ENCODE data around the gene DLX5.

DLX5 gene

GRCh38 chr7:97006055-97006815 lies 18.4 kb downstream of the DLX5 start:
- no peak for DNase-seq (ENCODE audit: low read depth in 1 of 2, low spot score in 1 of 2)
- in situ Hi-C loops (cut with HindIII; ENCODE audit: low pct_unique_long_range_greater_than_20kb, low sequenced_read_pairs), result no loop called here
- no peak for TF ChIP-seq JUND (IDR thresholded peaks at IDR 0.05; ENCODE audit: low read depth)

- DNase-seq (ENCODE audit: low read depth in 1 of 2, low spot score in 1 of 2), result no peak
- no peak for TF ChIP-seq JUND (IDR thresholded peaks at IDR 0.05; ENCODE audit: low read depth)
- in situ Hi-C loops (cut with HindIII; ENCODE audit: low pct_unique_long_range_greater_than_20kb, low sequenced_read_pairs), result no loop called here
Measured at GRCh38 chr7:97005183-97006054, 19.2 kb downstream of the DLX5 start, which contains the start of gene DLX6. Gene DLX6, plus strand, starts transcription at chr7:97005553. Its CDS starts 425 bp downstream, at chr7:97005978.

DNA sequence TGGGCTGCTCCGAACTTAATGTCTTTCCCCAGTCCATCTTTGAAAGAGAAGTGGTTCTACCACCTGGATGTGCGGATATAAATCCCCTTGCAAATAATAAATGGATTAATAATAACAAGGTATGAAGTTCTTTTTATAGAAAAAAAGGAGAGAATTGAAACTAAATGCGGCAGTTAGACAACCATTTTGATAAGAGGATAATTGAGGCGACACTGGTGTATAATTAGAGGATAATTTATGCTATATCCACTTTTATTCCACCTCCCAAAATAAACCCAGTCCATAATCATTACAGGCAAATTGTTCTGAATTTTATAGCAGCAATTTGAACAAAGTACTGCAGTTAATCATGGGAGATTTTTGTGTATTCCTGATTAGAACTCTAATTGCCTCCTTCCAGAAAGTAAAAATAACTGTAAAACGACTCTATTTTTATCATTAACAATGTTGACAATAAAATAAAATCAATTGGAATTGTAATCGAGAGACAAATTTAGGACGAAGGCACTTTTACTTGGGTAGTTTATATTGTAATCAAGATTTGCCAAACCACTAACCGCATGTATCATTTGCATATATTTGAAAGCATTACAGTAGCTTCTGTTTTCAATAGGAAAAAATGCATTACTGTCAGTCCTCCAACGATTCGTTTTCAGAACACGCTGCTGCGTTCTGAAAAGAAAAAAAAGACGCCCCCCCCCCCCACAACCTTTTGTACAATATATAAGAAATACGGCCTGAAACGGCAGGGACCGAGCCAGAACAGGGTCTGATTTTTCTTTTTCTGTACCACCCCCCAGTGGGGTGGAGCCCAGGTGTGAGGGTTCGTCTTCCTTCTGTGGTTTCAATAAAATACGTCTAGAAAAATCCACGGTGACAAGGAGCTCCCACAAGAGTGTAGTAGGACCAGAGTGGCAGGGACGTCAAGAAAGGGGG lies 20.1 kb downstream of the DLX5 start:
- no peak for DNase-seq (ENCODE audit: low read depth in 1 of 2, low spot score in 1 of 2)
- TF ChIP-seq JUND (IDR thresholded peaks at IDR 0.05; ENCODE audit: low read depth), result no peak
- in situ Hi-C loops (cut with HindIII; ENCODE audit: low pct_unique_long_range_greater_than_20kb, low sequenced_read_pairs), result no loop called here

GRCh38 chr7:97003262-97004246 lies 21.1 kb downstream of the DLX5 start:
- in situ Hi-C loops (cut with HindIII; ENCODE audit: low pct_unique_long_range_greater_than_20kb, low sequenced_read_pairs), result no loop called here
- DNase-seq (ENCODE audit: low read depth in 1 of 2, low spot score in 1 of 2), result no peak
- TF ChIP-seq JUND (IDR thresholded peaks at IDR 0.05; ENCODE audit: low read depth), result no peak

DNA sequence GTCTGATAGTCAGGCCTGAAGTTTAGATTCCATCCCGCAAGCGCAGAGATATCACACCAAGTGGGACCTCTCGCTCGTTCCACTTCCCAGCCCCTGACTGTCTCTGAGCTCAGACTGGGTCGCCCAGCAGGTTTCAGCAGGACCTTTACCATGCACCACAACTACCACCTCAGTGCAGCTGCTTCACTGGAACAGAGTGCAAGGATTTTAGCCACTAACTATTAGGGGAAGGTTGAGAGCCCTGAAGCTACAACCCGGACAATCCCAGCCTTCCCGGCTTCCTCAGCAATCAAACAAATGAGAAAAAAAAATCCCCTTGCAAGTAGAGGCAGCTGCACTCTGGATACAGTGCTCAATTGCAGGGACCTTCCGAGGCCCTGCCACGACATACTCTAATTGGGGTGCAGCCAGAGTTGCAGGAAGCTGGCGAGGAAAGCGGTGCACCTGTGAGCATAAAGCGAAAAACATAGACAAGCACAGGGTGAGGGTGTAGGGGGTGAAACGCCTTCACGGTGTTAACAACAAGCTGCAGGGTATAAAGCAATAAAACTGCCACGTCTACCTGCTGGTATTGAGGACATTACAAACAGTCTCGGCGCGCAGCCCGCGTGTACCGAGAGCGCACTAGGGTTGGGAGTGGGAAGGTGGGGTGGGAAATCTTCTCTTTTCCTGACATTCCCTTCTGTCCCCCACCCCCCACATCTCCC lies 21.9 kb downstream of the DLX5 start:
- in situ Hi-C loops (cut with HindIII; ENCODE audit: low pct_unique_long_range_greater_than_20kb, low sequenced_read_pairs), result no loop called here
- no peak for DNase-seq (ENCODE audit: low read depth in 1 of 2, low spot score in 1 of 2)
- no peak for TF ChIP-seq JUND (IDR thresholded peaks at IDR 0.05; ENCODE audit: low read depth)

GRCh38 chr7:97001656-97002554 lies 22.7 kb downstream of the DLX5 start:
- DNase-seq (ENCODE audit: low read depth in 1 of 2, low spot score in 1 of 2), result no peak
- no peak for TF ChIP-seq JUND (IDR thresholded peaks at IDR 0.05; ENCODE audit: low read depth)
- in situ Hi-C loops (cut with HindIII; ENCODE audit: low pct_unique_long_range_greater_than_20kb, low sequenced_read_pairs), result no loop called here

DNA sequence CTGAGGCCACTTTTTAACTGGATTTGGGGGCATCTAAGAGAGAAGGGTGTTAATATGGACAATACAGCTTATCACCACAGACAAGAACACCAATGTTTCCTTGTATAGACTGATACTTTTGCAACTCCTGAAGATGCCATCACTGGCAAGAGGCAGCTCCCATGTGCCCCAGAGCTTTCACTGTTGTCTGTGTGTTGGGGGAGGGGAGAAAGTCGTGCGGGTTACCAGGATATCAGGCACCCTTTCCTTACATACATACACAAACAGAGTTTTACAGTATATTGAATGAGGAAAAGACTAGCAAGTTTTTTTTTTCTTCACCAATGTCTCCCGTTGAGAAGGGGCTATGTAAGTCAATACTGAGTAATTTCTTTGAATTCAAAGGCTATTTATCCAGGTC lies 23.4 kb downstream of the DLX5 start:
- no peak for DNase-seq (ENCODE audit: low read depth in 1 of 2, low spot score in 1 of 2)
- in situ Hi-C loops (cut with HindIII; ENCODE audit: low pct_unique_long_range_greater_than_20kb, low sequenced_read_pairs), result no loop called here
- TF ChIP-seq JUND (IDR thresholded peaks at IDR 0.05; ENCODE audit: low read depth), result no peak

DNA sequence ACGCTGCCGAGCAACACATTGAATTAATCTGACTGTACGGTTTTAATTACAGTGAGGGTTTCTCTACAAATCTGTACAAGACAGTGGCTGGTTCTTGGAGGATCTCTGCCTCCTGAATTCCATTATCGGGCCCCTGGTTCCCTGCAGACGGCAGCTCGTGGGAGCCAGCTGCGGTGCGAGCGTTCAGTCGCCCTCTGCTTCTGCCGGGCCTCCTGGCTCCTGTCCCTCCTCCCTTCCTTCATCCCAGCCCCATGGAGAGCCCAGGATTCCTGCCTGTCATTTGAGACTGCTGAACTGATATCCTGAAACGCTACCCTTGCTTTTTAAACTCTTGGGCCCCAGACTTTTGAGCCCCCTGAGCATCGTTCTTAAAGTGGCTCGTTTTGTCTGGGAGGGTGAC lies 25.9 kb downstream of the DLX5 start:
- DNase-seq (ENCODE audit: low read depth in 1 of 2, low spot score in 1 of 2), result no peak
- TF ChIP-seq JUND (IDR thresholded peaks at IDR 0.05; ENCODE audit: low read depth), result no peak
- in situ Hi-C loops (cut with HindIII; ENCODE audit: low pct_unique_long_range_greater_than_20kb, low sequenced_read_pairs), result no loop called here

- no peak for DNase-seq (ENCODE audit: low read depth in 1 of 2, low spot score in 1 of 2)
- in situ Hi-C loops (cut with HindIII; ENCODE audit: low pct_unique_long_range_greater_than_20kb, low sequenced_read_pairs), result no loop called here
- no peak for TF ChIP-seq JUND (IDR thresholded peaks at IDR 0.05; ENCODE audit: low read depth)
Measured at GRCh38 chr7:96998333-96998732, 26.3 kb downstream of the DLX5 start.

DNA sequence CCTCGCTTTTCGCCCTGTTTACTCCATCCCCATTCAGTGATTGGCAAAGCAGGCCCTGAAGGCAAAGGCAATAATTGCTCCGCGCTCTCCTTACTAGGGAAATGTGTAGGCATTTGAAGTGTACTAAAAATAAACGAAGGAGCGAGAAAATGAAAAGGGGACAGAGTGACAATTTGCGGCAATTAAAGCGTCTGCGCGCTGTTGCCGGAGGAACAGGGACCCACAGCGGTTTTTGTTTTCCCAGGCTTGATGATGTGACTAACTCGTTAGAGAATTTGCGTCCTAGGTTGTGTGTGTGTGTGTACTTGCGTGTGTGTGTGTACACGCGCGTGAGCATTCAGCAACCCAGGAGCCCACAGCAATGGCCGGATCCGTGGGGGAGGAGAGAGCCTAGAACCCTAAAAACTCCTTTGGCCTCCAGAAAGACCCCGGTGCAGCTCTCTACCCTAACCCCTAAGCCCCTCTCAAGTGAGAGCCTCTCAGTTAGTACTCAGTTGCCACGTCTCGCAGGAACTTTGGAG lies 27.1 kb downstream of the DLX5 start:
- DNase-seq (ENCODE audit: low read depth in 1 of 2, low spot score in 1 of 2), result no peak
- TF ChIP-seq JUND (IDR thresholded peaks at IDR 0.05; ENCODE audit: low read depth), result no peak
- in situ Hi-C loops (cut with HindIII; ENCODE audit: low pct_unique_long_range_greater_than_20kb, low sequenced_read_pairs), result no loop called here

All from T47D (cell line).